KOPT-K1 (cell line): Measurements from ENCODE around the gene CCL8.
A peak's percentile ranks its signal among the peaks of the same experiment; 100 is the strongest.

ENCODE experiments used
- H3K27ac ChIP-seq: fragments of 200-600 bp; sonication (generic); 2 replicates; pipeline ENCODE4 v1.5.1; 2016; ENCODE audit warnings: antibody characterized with exemption, mild to moderate bottlenecking, low read depth, low read length; ENCODE audit not compliant: poor library complexity, severe bottlenecking
- H3K36me3 ChIP-seq: fragments of 200-600 bp; sonication (generic); 2 replicates; pipeline ENCODE4 v1.5.1; 2017; ENCODE audit warnings: antibody characterized with exemption, mild to moderate bottlenecking, low read length, moderate library complexity; ENCODE audit not compliant: insufficient read depth
- H3K9me3 ChIP-seq: fragments of 200-600 bp; sonication (generic); 2 replicates; pipeline ENCODE4 v1.5.1; 2017; ENCODE audit warnings: antibody characterized with exemption, low read length, mild to moderate bottlenecking; ENCODE audit not compliant: insufficient read depth, poor library complexity, severe bottlenecking

CCL8 gene

GRCh38 chr17:34349751-34350150 is 30.5 kb downstream of the CCL8 start:
- H3K36me3 ChIP-seq, result no peaks in the 10 kb centered on the region
- H3K9me3 ChIP-seq, result no peaks in the 10 kb centered on the region
- no peak overlapping the region for H3K27ac ChIP-seq

- no peaks in the 10 kb centered on the region for H3K36me3 ChIP-seq
- H3K27ac ChIP-seq, result no peak overlapping the region
- H3K9me3 ChIP-seq, result no peaks in the 10 kb centered on the region
These were observed 31.9 kb downstream of the CCL8 start for GRCh38 chr17:34351096-34351495.

GRCh38 chr17:34352191-34352590 is 33.0 kb downstream of the CCL8 start:
- no peak overlapping the region for H3K27ac ChIP-seq
- no peaks in the 10 kb centered on the region for H3K36me3 ChIP-seq
- no peaks in the 10 kb centered on the region for H3K9me3 ChIP-seq

- no peaks in the 10 kb centered on the region for H3K9me3 ChIP-seq
- no peak overlapping the region for H3K27ac ChIP-seq
- no peaks in the 10 kb centered on the region for H3K36me3 ChIP-seq
These were observed 35.4 kb downstream of the CCL8 start for GRCh38 chr17:34354637-34355036.

GRCh38 chr17:34356194-34356593 is 37.0 kb downstream of the CCL8 start, which contains the start of gene CCL13:
TSS of gene CCL13 (plus strand) at chr17:34356480. CDS start at chr17:34356527, 47 bp downstream.
- no peaks in the 10 kb centered on the region for H3K36me3 ChIP-seq
- no peak within 1 kb of the TSS for H3K27ac ChIP-seq
- no peaks in the 10 kb centered on the region for H3K9me3 ChIP-seq

GRCh38 chr17:34357398-34357797 is 38.2 kb downstream of the CCL8 start:
- no peaks in the 10 kb centered on the region for H3K9me3 ChIP-seq
- no peaks in the 10 kb centered on the region for H3K36me3 ChIP-seq
- H3K27ac ChIP-seq, result no peak overlapping the region

GRCh38 chr17:34358631-34359030 is 39.4 kb downstream of the CCL8 start:
- no peaks in the 10 kb centered on the region for H3K9me3 ChIP-seq
- no peaks in the 10 kb centered on the region for H3K36me3 ChIP-seq
- no peak overlapping the region for H3K27ac ChIP-seq

GRCh38 chr17:34360601-34361270 is 41.5 kb downstream of the CCL8 start:
- Histone ChIP-seq H3K27ac (peak overlapping the region; percentile 55), H3K36me3 (no peaks in the 10 kb centered on the region), H3K9me3 (no peaks in the 10 kb centered on the region)

- no peaks in the 10 kb centered on the region for H3K9me3 ChIP-seq
- H3K27ac ChIP-seq, result peak overlapping the region; percentile 99
- no peaks in the 10 kb centered on the region for H3K36me3 ChIP-seq
These were observed 42.3 kb downstream of the CCL8 start for GRCh38 chr17:34361478-34362061.

- Histone ChIP-seq H3K9me3 (no peaks in the 10 kb centered on the region), H3K27ac (peak within 1 kb of the TSS; percentile 99), H3K36me3 (no peaks in the 10 kb centered on the region)
These were observed 44.0 kb downstream of the CCL8 start, which contains the start of gene CCL1 for GRCh38 chr17:34363183-34363661. TSS of gene CCL1 (minus strand) at chr17:34363233. CDS start at chr17:34363161, 72 bp downstream.

GRCh38 chr17:34364751-34365150 is 45.5 kb downstream of the CCL8 start:
- Histone ChIP-seq H3K36me3 (no peaks in the 10 kb centered on the region), H3K9me3 (no peaks in the 10 kb centered on the region), H3K27ac (peak overlapping the region; percentile 99)

- peak overlapping the region; percentile 99 for H3K27ac ChIP-seq
- no peaks in the 10 kb centered on the region for H3K36me3 ChIP-seq
- no peaks in the 10 kb centered on the region for H3K9me3 ChIP-seq
These were observed 46.1 kb downstream of the CCL8 start for GRCh38 chr17:34365340-34365739.

- H3K36me3 ChIP-seq, result no peaks in the 10 kb centered on the region
- peak overlapping the region; percentile 99 for H3K27ac ChIP-seq
- H3K9me3 ChIP-seq, result no peaks in the 10 kb centered on the region
These were observed 46.8 kb downstream of the CCL8 start for GRCh38 chr17:34366010-34366409.

- Histone ChIP-seq H3K9me3 (no peaks in the 10 kb centered on the region), H3K27ac (peak overlapping the region; percentile 99), H3K36me3 (no peaks in the 10 kb centered on the region)
These were observed 47.4 kb downstream of the CCL8 start for GRCh38 chr17:34366529-34367107.

GRCh38 chr17:34367486-34368195 is 48.4 kb downstream of the CCL8 start:
- peak overlapping the region; percentile 99 for H3K27ac ChIP-seq
- H3K36me3 ChIP-seq, result no peaks in the 10 kb centered on the region
- no peaks in the 10 kb centered on the region for H3K9me3 ChIP-seq
